Osteocyte (in vitro differentiated cells): ENCODE measurements around the gene CYP27C1. TPM values are rescaled to one million over a fixed set of nuclear protein-coding genes. Genes with fewer than 3 reads are reported as not detected.

ENCODE experiments used
- DNase-seq: peaks from one replicate; pipeline ENCODE4 v3.0.0; 2021; ENCODE audit warnings: mixed read lengths; ENCODE audit not compliant: unreplicated experiment; ENCODE audit errors: extremely low spot score
- H3K27ac Mint-ChIP-seq: one replicate; pipeline ENCODE4 v1.8.0; 2021; ENCODE audit warnings: mild to moderate bottlenecking, mixed read lengths; ENCODE audit not compliant: unreplicated experiment
- H3K27me3 Mint-ChIP-seq: one replicate; pipeline ENCODE4 v1.8.0; 2021; ENCODE audit warnings: mixed read lengths; ENCODE audit not compliant: unreplicated experiment
- H3K36me3 Mint-ChIP-seq: one replicate; pipeline ENCODE4 v1.8.0; 2021; ENCODE audit warnings: mixed read lengths; ENCODE audit not compliant: unreplicated experiment
- H3K4me1 Mint-ChIP-seq: one replicate; pipeline ENCODE4 v1.8.0; 2021; ENCODE audit warnings: mixed read lengths; ENCODE audit not compliant: unreplicated experiment
- H3K4me3 Mint-ChIP-seq: one replicate; pipeline ENCODE4 v1.8.0; 2021; ENCODE audit warnings: mild to moderate bottlenecking, moderate library complexity, mixed read lengths; ENCODE audit not compliant: unreplicated experiment
- H3K9me3 Mint-ChIP-seq: one replicate; pipeline ENCODE4 v1.8.0; 2021; ENCODE audit warnings: mixed read lengths; ENCODE audit not compliant: unreplicated experiment
- CTCF ChIP-seq: fragments of 200-600 bp; sonication (generic); IDR thresholded peaks from 2 replicates; pipeline ENCODE4 v1.5.0; 2021; ENCODE audit warnings: antibody characterized with exemption, mild to moderate bottlenecking, moderate library complexity
- total RNA-seq: library from RNA; stranded (reverse); gene quantifications from 2 replicates; pipeline ENCODE4 v1.2.1, GENCODE V29; 2021

The CYP27C1 gene
- total RNA-seq, 1 donor from 2014 or later: 24.9 TPM

GRCh38 chr2:127194447-127194846, 25.7 kb downstream of the CYP27C1 start:
- Mint-ChIP-seq H3K4me3 (no peak overlapping the region), H3K27me3 (no peaks in the 10 kb centered on the region), H3K9me3 (no peaks in the 10 kb centered on the region), H3K36me3 (peaks cover 29% of the 10 kb centered on the region), H3K27ac (peak overlapping the region; percentile 91), H3K4me1 (peaks cover 38% of the 10 kb centered on the region)
- peak; percentile 25 for DNase-seq
- no peak for TF ChIP-seq CTCF

- H3K27ac Mint-ChIP-seq: peak overlapping the region; percentile 91
- no peaks in the 10 kb centered on the region for H3K27me3 Mint-ChIP-seq
- peaks cover 40% of the 10 kb centered on the region for H3K4me1 Mint-ChIP-seq
- DNase-seq: no peak
- H3K4me3 Mint-ChIP-seq: peak overlapping the region; percentile 48
- no peak for TF ChIP-seq CTCF
- no peaks in the 10 kb centered on the region for H3K9me3 Mint-ChIP-seq
- H3K36me3 Mint-ChIP-seq: peaks cover 30% of the 10 kb centered on the region
Measured at GRCh38 chr2:127193967-127194280, 26.2 kb downstream of the CYP27C1 start.

- no peaks in the 10 kb centered on the region for H3K9me3 Mint-ChIP-seq
- DNase-seq: peak; percentile 82
- H3K4me3 Mint-ChIP-seq: peak overlapping the region; percentile 48
Measured at GRCh38 chr2:127193164-127193966, 26.7 kb downstream of the CYP27C1 start.

GRCh38 chr2:127191331-127192219, 28.5 kb downstream of the CYP27C1 start:
- H3K4me1 Mint-ChIP-seq: peaks cover 39% of the 10 kb centered on the region

More at GRCh38 chr2:127193164-127193966, 26.7 kb downstream of the CYP27C1 start:
- Mint-ChIP-seq H3K36me3 (peaks cover 35% of the 10 kb centered on the region), H3K27ac (peak overlapping the region; percentile 91), H3K27me3 (no peaks in the 10 kb centered on the region), H3K4me1 (peaks cover 43% of the 10 kb centered on the region)
- no peak for TF ChIP-seq CTCF

More at GRCh38 chr2:127191331-127192219, 28.5 kb downstream of the CYP27C1 start:
- Mint-ChIP-seq H3K9me3 (no peaks in the 10 kb centered on the region), H3K4me3 (no peak overlapping the region), H3K27ac (no peak overlapping the region), H3K27me3 (no peaks in the 10 kb centered on the region), H3K36me3 (peaks cover 40% of the 10 kb centered on the region)
- peak; percentile 81 for DNase-seq
- no peak for TF ChIP-seq CTCF
